H9 (cell line): Measurements from ENCODE around the gene NDUFS6. TPM values are rescaled to one million over a fixed set of nuclear protein-coding genes. Genes with fewer than 3 reads are reported as not detected.
"Not testable (repeated sequence)": the region's sequence is repeated elsewhere in the genome, so short reads cannot be mapped to it uniquely, and the experiment has no call there.

Experiments used
- DNase-seq: peaks from one replicate; pipeline ENCODE4 v3.0.0-alpha.2; 2017
- H2AFZ ChIP-seq: one replicate; pipeline ENCODE4 v1.6.1; 2013; ENCODE audit warnings: mild to moderate bottlenecking, low read length, control low read depth, moderate library complexity
- H2AK5ac ChIP-seq: 2 replicates; pipeline ENCODE4 v1.6.1; 2013; ENCODE audit warnings: low read length, control low read depth, mixed read lengths; ENCODE audit not compliant: insufficient read length
- H2BK120ac ChIP-seq: one replicate; pipeline ENCODE4 v1.6.1; 2013; ENCODE audit warnings: low read depth, mild to moderate bottlenecking, low read length, control low read depth, inconsistent platforms; ENCODE audit not compliant: poor library complexity, severe bottlenecking
- H2BK12ac ChIP-seq: 2 replicates; pipeline ENCODE4 v1.6.1; 2013; ENCODE audit warnings: low read length, control low read depth, mixed read lengths, low read depth; ENCODE audit not compliant: insufficient read length
- H2BK15ac ChIP-seq: 2 replicates; pipeline ENCODE4 v1.6.1; 2013; ENCODE audit warnings: low read depth, low read length, control low read depth
- H2BK20ac ChIP-seq: one replicate; pipeline ENCODE4 v1.6.1; 2013; ENCODE audit warnings: low read depth, mild to moderate bottlenecking, low read length, control low read depth, inconsistent platforms; ENCODE audit not compliant: poor library complexity, severe bottlenecking
- H2BK5ac ChIP-seq: 2 replicates; pipeline ENCODE4 v1.6.1; 2013; ENCODE audit warnings: low read length, control low read depth, mixed read lengths; ENCODE audit not compliant: insufficient read length
- H3K14ac ChIP-seq: 2 replicates; pipeline ENCODE4 v1.6.1; 2013; ENCODE audit warnings: low read length, control low read depth; ENCODE audit not compliant: insufficient read depth
- H3K18ac ChIP-seq: 2 replicates; pipeline ENCODE4 v1.6.1; 2013; ENCODE audit warnings: low read depth, mild to moderate bottlenecking, mixed read lengths, low read length, control low read depth; ENCODE audit not compliant: insufficient read length
- H3K23ac ChIP-seq: 2 replicates; pipeline ENCODE4 v1.6.1; 2013; ENCODE audit warnings: low read length, control low read depth, mixed read lengths, low read depth; ENCODE audit not compliant: insufficient read length
- H3K23me2 ChIP-seq: 2 replicates; pipeline ENCODE4 v1.6.1; 2013; ENCODE audit warnings: low read depth, mild to moderate bottlenecking, mixed read lengths, low read length, control low read depth; ENCODE audit not compliant: insufficient read length, poor library complexity, severe bottlenecking
- H3K27ac ChIP-seq: 2 replicates; pipeline ENCODE4 v1.5.1; 2013; ENCODE audit warnings: low read length, control low read depth, mixed read lengths, low read depth; ENCODE audit not compliant: insufficient read length
- H3K27me3 ChIP-seq: 2 replicates; pipeline ENCODE4 v1.6.1; 2013; ENCODE audit warnings: low read length, control low read depth, inconsistent platforms; ENCODE audit not compliant: insufficient read depth
- H3K4ac ChIP-seq: 2 replicates; pipeline ENCODE4 v1.6.1; 2013; ENCODE audit warnings: low read depth, mild to moderate bottlenecking, control low read depth, inconsistent platforms, low read length, moderate library complexity
- H3K4me1 ChIP-seq: 2 replicates; pipeline ENCODE4 v1.6.1; 2013; ENCODE audit warnings: low read length, control low read depth, inconsistent platforms; ENCODE audit not compliant: insufficient read depth
- H3K4me2 ChIP-seq: 2 replicates; pipeline ENCODE4 v1.6.1; 2013; ENCODE audit warnings: low read length, control low read depth, mixed read lengths; ENCODE audit not compliant: insufficient read length, insufficient read depth
- H3K56ac ChIP-seq: 2 replicates; pipeline ENCODE4 v1.6.1; 2013; ENCODE audit warnings: low read depth, mild to moderate bottlenecking, mixed read lengths, low read length, control low read depth; ENCODE audit not compliant: insufficient read length
- H3K79me1 ChIP-seq: 2 replicates; pipeline ENCODE4 v1.6.1; 2013; ENCODE audit warnings: low read depth, mild to moderate bottlenecking, moderate library complexity, low read length, control low read depth, inconsistent platforms; ENCODE audit not compliant: insufficient read depth, poor library complexity, severe bottlenecking
- H3K79me2 ChIP-seq: 2 replicates; pipeline ENCODE4 v1.6.1; 2013; ENCODE audit warnings: low read length, control low read depth, inconsistent platforms; ENCODE audit not compliant: insufficient read depth
- H3K9ac ChIP-seq: 2 replicates; pipeline ENCODE4 v1.6.1; 2013; ENCODE audit warnings: low read length, control low read depth, mixed read lengths; ENCODE audit not compliant: insufficient read length; ENCODE audit errors: extremely low read depth
- H3K9me3 ChIP-seq: one replicate; pipeline ENCODE4 v1.6.1; 2013; ENCODE audit warnings: low read depth, low read length, inconsistent platforms; ENCODE audit not compliant: control insufficient read depth
- H3T11ph ChIP-seq: one replicate; pipeline ENCODE4 v1.6.1; 2013; ENCODE audit warnings: mild to moderate bottlenecking, low read length, control low read depth, inconsistent platforms
- H4K20me1 ChIP-seq: one replicate; pipeline ENCODE4 v1.6.1; 2013; ENCODE audit not compliant: control insufficient read depth, insufficient read length, insufficient read depth
- H4K5ac ChIP-seq: 2 replicates; pipeline ENCODE4 v1.6.1; 2013; ENCODE audit warnings: low read depth, mild to moderate bottlenecking, mixed read lengths, low read length, control low read depth; ENCODE audit not compliant: insufficient read length
- H4K8ac ChIP-seq: replicated peaks from 2 replicates; pipeline ENCODE4 v1.6.1; 2013; ENCODE audit warnings: low read length, control low read depth, mixed read lengths, low read depth; ENCODE audit not compliant: insufficient read length
- H4K91ac ChIP-seq: 2 replicates; pipeline ENCODE4 v1.6.1; 2013; ENCODE audit warnings: low read depth, mild to moderate bottlenecking, moderate library complexity, mixed read lengths, low read length, control low read depth; ENCODE audit not compliant: insufficient read length
- H3K27ac Mint-ChIP-seq, 3 experiments: 2 replicates in 2 of 3; 3 replicates in 1 of 3; pipeline ENCODE4 v1.8.0; 2020 to 2021; ENCODE audit warnings: mixed read lengths in 3 of 3, mild to moderate bottlenecking in 1 of 3, moderate library complexity in 1 of 3
- H3K27me3 Mint-ChIP-seq: 2 replicates; pipeline ENCODE4 v1.8.0; 2021; ENCODE audit warnings: low read depth, mild to moderate bottlenecking, moderate library complexity, mixed read lengths
- H3K36me3 Mint-ChIP-seq, 3 experiments: 2 replicates in 2 of 3; 3 replicates in 1 of 3; pipeline ENCODE4 v1.8.0; 2020 to 2021; ENCODE audit warnings: low read depth in 3 of 3, mixed read lengths in 3 of 3; ENCODE audit not compliant: insufficient read depth in 1 of 3
- H3K4me1 Mint-ChIP-seq, 2 experiments: 2 replicates each; pipeline ENCODE4 v1.8.0; 2020; ENCODE audit warnings: mixed read lengths in 2 of 2
- H3K4me3 Mint-ChIP-seq, 2 experiments: 2 replicates in 1 of 2; 3 replicates in 1 of 2; pipeline ENCODE4 v1.8.0; 2020 to 2021; ENCODE audit warnings: mild to moderate bottlenecking in 2 of 2, mixed read lengths in 2 of 2, moderate library complexity in 1 of 2
- H3K9me3 Mint-ChIP-seq, 2 experiments: 2 replicates in 1 of 2; 3 replicates in 1 of 2; pipeline ENCODE4 v1.8.0; 2020; ENCODE audit warnings: mild to moderate bottlenecking in 2 of 2, mixed read lengths in 2 of 2, moderate library complexity in 1 of 2
- CTCF ChIP-seq: fragments of 200-600 bp; sonication (generic); conservative IDR thresholded peaks from 3 replicates; pipeline ENCODE4 v1.8.0; 2021; ENCODE audit warnings: antibody characterized with exemption, mild to moderate bottlenecking
- WGBS: extraction: QIAGEN DNeasy Blood & Tissue Kit; methylation state at CpG from one replicate; pipeline ENCODE4 v1.1.7; 2013; ENCODE audit warnings: missing lambda C conversion rate, low lambda C conversion rate, mixed read lengths; ENCODE audit not compliant: insufficient read length; ENCODE audit errors: extremely low coverage; 5-methylcytosine and 5-hydroxymethylcytosine counted together
- total RNA-seq: library from RNA; stranded (reverse); gene quantifications from 2 replicates; pipeline ENCODE4 v1.2.1, GENCODE V29; 2021

NDUFS6 gene
- total RNA-seq, 1 experiment from 2014 or later = 62.5 TPM

GRCh38 chr5:1788828-1789227 is 12.4 kb upstream of the NDUFS6 start:
- no peak overlapping the region for H2AFZ ChIP-seq
- H3K27ac ChIP-seq = no peak overlapping the region
- peaks cover 2% of the 10 kb centered on the region for H3K23me2 ChIP-seq
- Mint-ChIP-seq H3K27ac (peak overlapping the region in 1 of 3 experiments; percentile 82; a peak in 1 of 7 replicates), H3K36me3 (no peaks in the 10 kb centered on the region; a peak in 1 of 7 replicates), H3K4me1 (peaks cover 20 to 23% of the 10 kb centered on the region in 2 experiments), H3K9me3 (no peaks in the 10 kb centered on the region), H3K4me3 (no peak overlapping the region), H3K27me3 (no peaks in the 10 kb centered on the region; the same call in 1 of the 2 replicates)
- H3K4me1 ChIP-seq = peaks cover 3% of the 10 kb centered on the region; the same call in 1 of the 2 replicates
- H3K79me2 ChIP-seq = no peaks in the 10 kb centered on the region
- no peak overlapping the region for H3K4me2 ChIP-seq
- no peak overlapping the region for H3K9ac ChIP-seq
- no peaks in the 10 kb centered on the region for H3K9me3 ChIP-seq
- no peak overlapping the region for H2BK120ac ChIP-seq
- no peak overlapping the region for H4K8ac ChIP-seq
- WGBS = no CpG with 5 or more reads among the region's 15 CpGs
- no peak overlapping the region for H3K18ac ChIP-seq
- H3K4ac ChIP-seq = no peak overlapping the region
- H2BK20ac ChIP-seq = no peak overlapping the region
- no peak overlapping the region for H3T11ph ChIP-seq
- no peak overlapping the region for H2BK5ac ChIP-seq
- H2BK15ac ChIP-seq = no peak overlapping the region
- no peak overlapping the region for H2AK5ac ChIP-seq
- H3K27me3 ChIP-seq = no peaks in the 10 kb centered on the region
- no peak overlapping the region for H3K23ac ChIP-seq
- no peaks in the 10 kb centered on the region for H3K79me1 ChIP-seq
- H4K91ac ChIP-seq = no peak overlapping the region
- DNase-seq = no peak
- H4K20me1 ChIP-seq = no peaks in the 10 kb centered on the region
- no peak overlapping the region for H3K14ac ChIP-seq
- TF ChIP-seq CTCF = no peak
- no peak overlapping the region for H2BK12ac ChIP-seq
- H4K5ac ChIP-seq = no peak overlapping the region
- no peak overlapping the region for H3K56ac ChIP-seq

GRCh38 chr5:1789438-1789833 is 11.8 kb upstream of the NDUFS6 start:
- H2BK15ac ChIP-seq, H2BK20ac ChIP-seq, H2BK120ac ChIP-seq, H3K18ac ChIP-seq, H4K8ac ChIP-seq, H3K9me3 ChIP-seq, H3K4me3 Mint-ChIP-seq, H3K36me3 Mint-ChIP-seq, H3K79me2 ChIP-seq, H3K4me1 ChIP-seq, H3K23ac ChIP-seq, H3K14ac ChIP-seq, H3K9me3 Mint-ChIP-seq, H3K27ac Mint-ChIP-seq, H4K91ac ChIP-seq, H3K56ac ChIP-seq, H3K9ac ChIP-seq, H3K4me2 ChIP-seq, H4K20me1 ChIP-seq, H3K27me3 ChIP-seq, H3K27me3 Mint-ChIP-seq, H2BK5ac ChIP-seq, H3K27ac ChIP-seq, H2BK12ac ChIP-seq, H3K4ac ChIP-seq, H2AFZ ChIP-seq, H2AK5ac ChIP-seq, DNase-seq, H3K23me2 ChIP-seq, H4K5ac ChIP-seq, H3T11ph ChIP-seq, H3K79me1 ChIP-seq: not testable (repeated sequence)
- peaks cover 20 to 23% of the 10 kb centered on the region in 2 experiments for H3K4me1 Mint-ChIP-seq
- no CpG with 5 or more reads among the region's 3 CpGs for WGBS
